ENCODE measurements around the gene PPM1L. TPM values are rescaled to one million over a fixed set of nuclear protein-coding genes. Genes with fewer than 3 reads are reported as not detected.

PPM1L gene
- total RNA-seq, 4 donors from 2014 or later: 31.5 to 40.2 (median 34.0) TPM

GRCh38 chr3:160774172-160774571, 18.1 kb downstream of the PPM1L start:
- no peak for DNase-seq (ENCODE audit: low spot score in 2 of 2)
- Histone ChIP-seq H3K4me3 (no peak overlapping the region), H3K27ac (no peak overlapping the region), H3K36me3 (no peaks in the 10 kb centered on the region), H3K4me1 (peaks cover 8% of the 10 kb centered on the region), H3K9me3 (no peaks in the 10 kb centered on the region), H3K27me3 (no peaks in the 10 kb centered on the region)
- no peak for TF ChIP-seq POLR2AphosphoS5 (IDR thresholded peaks at IDR 0.05)
- TF ChIP-seq EP300 (IDR thresholded peaks at IDR 0.05): no peak
- TF ChIP-seq POLR2A (IDR thresholded peaks at IDR 0.05): no peak
- no peak for TF ChIP-seq CTCF (IDR thresholded peaks at IDR 0.05)
- WGBS: 86% methylated on average over 3 of the region's 3 CpGs

DNA sequence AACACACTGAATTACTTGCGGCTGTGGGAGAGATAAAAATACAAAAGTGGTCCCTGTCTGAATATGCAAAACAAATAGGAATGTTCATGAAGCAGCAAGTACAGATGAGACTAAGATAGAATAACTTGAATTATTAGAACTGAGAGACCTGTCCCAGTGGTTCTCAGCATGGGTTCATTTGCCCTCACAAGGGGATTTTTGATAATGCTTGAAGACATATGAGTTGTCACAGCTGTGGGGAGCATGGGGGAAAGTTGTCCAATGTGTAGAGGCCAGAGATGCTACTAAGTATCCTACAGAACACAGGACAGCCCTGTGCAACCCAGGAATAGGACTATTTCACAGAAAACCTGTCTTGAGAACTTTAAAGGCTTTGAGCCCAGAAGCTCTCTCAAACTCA, 22.4 kb downstream of the PPM1L start:
- Histone ChIP-seq H3K4me3 (no peak overlapping the region), H3K27ac (no peak overlapping the region), H3K27me3 (no peaks in the 10 kb centered on the region), H3K9me3 (no peaks in the 10 kb centered on the region), H3K36me3 (no peaks in the 10 kb centered on the region), H3K4me1 (peaks cover 11% of the 10 kb centered on the region)
- WGBS: 67% methylated on average over 1 of the region's 1 CpG
- TF ChIP-seq CTCF (IDR thresholded peaks at IDR 0.05) (no peak), POLR2A (IDR thresholded peaks at IDR 0.05) (no peak), EP300 (IDR thresholded peaks at IDR 0.05) (no peak), POLR2AphosphoS5 (IDR thresholded peaks at IDR 0.05) (no peak)
- DNase-seq (ENCODE audit: low spot score in 2 of 2): no peak

DNA sequence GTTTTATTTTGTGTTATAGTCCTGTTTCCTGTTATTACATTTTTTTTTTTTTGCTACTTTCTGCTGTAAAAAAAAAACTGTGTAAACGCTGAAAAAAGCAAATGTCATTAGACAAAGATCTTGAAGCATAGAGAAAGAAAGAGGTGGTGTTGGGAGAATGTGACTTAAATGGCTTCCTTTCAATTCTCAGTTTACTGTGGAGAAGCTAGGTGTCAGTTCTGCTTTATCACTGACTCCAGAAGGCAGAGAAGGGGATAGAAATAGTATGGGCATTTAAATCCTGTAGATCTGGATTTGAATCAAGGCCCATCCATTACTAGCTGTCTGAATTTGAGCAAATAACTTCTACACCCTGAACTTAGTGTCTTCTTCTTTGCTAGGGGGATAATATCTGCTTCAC, 23.0 kb downstream of the PPM1L start:
- 63% methylated on average over 1 of the region's 1 CpG for WGBS
- TF ChIP-seq POLR2AphosphoS5 (IDR thresholded peaks at IDR 0.05): no peak
- no peak for TF ChIP-seq POLR2A (IDR thresholded peaks at IDR 0.05)
- TF ChIP-seq EP300 (IDR thresholded peaks at IDR 0.05): no peak
- TF ChIP-seq CTCF (IDR thresholded peaks at IDR 0.05): no peak
- H3K4me1 ChIP-seq: peaks cover 11% of the 10 kb centered on the region
- no peak overlapping the region for H3K4me3 ChIP-seq
- DNase-seq (ENCODE audit: low spot score in 2 of 2): no peak
- H3K36me3 ChIP-seq: no peaks in the 10 kb centered on the region
- no peak overlapping the region for H3K27ac ChIP-seq
- H3K9me3 ChIP-seq: no peaks in the 10 kb centered on the region
- no peaks in the 10 kb centered on the region for H3K27me3 ChIP-seq

- TF ChIP-seq POLR2AphosphoS5 (IDR thresholded peaks at IDR 0.05) (no peak), EP300 (IDR thresholded peaks at IDR 0.05) (no peak), CTCF (IDR thresholded peaks at IDR 0.05) (no peak), POLR2A (IDR thresholded peaks at IDR 0.05) (no peak)
- Histone ChIP-seq H3K4me1 (peaks cover 11% of the 10 kb centered on the region), H3K27me3 (no peaks in the 10 kb centered on the region), H3K27ac (no peak overlapping the region), H3K9me3 (no peaks in the 10 kb centered on the region), H3K4me3 (no peak overlapping the region), H3K36me3 (no peaks in the 10 kb centered on the region)
- DNase-seq (ENCODE audit: low spot score in 2 of 2): no peak
Observed at GRCh38 chr3:160780245-160780644, 24.2 kb downstream of the PPM1L start.

DNA sequence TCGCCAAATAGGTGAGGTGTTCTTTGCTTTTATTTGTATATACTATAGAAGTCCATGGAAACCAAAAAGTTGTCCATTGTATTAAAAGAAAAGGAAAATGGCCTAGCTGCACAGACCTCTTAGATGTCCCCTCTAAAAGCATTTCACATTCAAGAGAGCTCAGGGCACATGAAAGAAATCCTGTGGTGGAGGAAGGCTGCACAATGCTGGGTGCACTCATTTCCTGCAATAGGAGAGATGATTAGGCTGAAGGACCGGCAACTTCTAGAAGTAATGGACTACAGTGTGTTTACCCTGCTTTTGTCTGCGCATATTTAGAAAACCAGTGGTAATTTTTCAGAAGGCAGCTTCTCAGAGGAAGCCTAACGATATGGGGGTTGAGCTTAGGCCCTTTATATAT, 25.4 kb downstream of the PPM1L start:
- DNase-seq (ENCODE audit: low spot score in 2 of 2): no peak
- no peak for TF ChIP-seq POLR2AphosphoS5 (IDR thresholded peaks at IDR 0.05)
- no peak for TF ChIP-seq EP300 (IDR thresholded peaks at IDR 0.05)
- TF ChIP-seq POLR2A (IDR thresholded peaks at IDR 0.05): no peak
- TF ChIP-seq CTCF (IDR thresholded peaks at IDR 0.05): no peak
- no peaks in the 10 kb centered on the region for H3K9me3 ChIP-seq
- H3K36me3 ChIP-seq: no peaks in the 10 kb centered on the region
- no peaks in the 10 kb centered on the region for H3K27me3 ChIP-seq
- WGBS: 88% methylated on average over 4 of the region's 4 CpGs
- H3K27ac ChIP-seq: no peak overlapping the region
- H3K4me3 ChIP-seq: no peak overlapping the region
- peaks cover 11% of the 10 kb centered on the region for H3K4me1 ChIP-seq

Data from suprapubic skin (tissue), 4 donors.